HCT116 (cell line): ENCODE data around the gene NANOG. TPM values are rescaled to one million over a fixed set of nuclear protein-coding genes. Genes with fewer than 3 reads are reported as not detected.
"Not testable (repeated sequence)": the region's sequence is repeated elsewhere in the genome, so short reads cannot be mapped to it uniquely, and the experiment has no call there.

Experiments used
- ATAC-seq: fragments of 200-7000 bp; cut with Tn5 transposase; 2 replicates; pipeline ENCODE4 v1.9.1; 2020; ENCODE audit warnings: mild to moderate bottlenecking, moderate library complexity
- BruUV-seq: library from RNA; stranded (reverse); fragments of 400-500 nt; replicated peaks from 2 replicates; lab custom pipeline; 2021; lab: Mats Ljungman, UMichigan
- CTCF ChIA-PET: fragments of 300-600 bp; sonication (Branson Sonifier 250); formaldehyde crosslinking; loops from one replicate; lab custom pipeline; 2021; ENCODE audit warnings: antibody characterized with exemption; lab: Charles Lee
- POLR2A ChIA-PET: fragments of 300-600, 350-600 bp; sonication (Branson Sonifier 250); formaldehyde crosslinking; loops from one replicate; lab custom pipeline; 2021; ENCODE audit warnings: antibody characterized with exemption; lab: Charles Lee
- RAD21 ChIA-PET, 2 experiments: fragments of 300-600 bp; sonication (Branson Sonifier 250); formaldehyde crosslinking; loops; one replicate each; lab custom pipeline; 2023; ENCODE audit warnings: low total read pairs in 2 of 2; ENCODE audit not compliant: uncharacterized antibody in 2 of 2, unreplicated experiment in 2 of 2, low non-redundant PET in 1 of 2; lab: Charles Lee
- DNase-seq: peaks from one replicate; pipeline ENCODE4 v3.0.0-alpha.2; 2010; ENCODE audit warnings: low read depth, low spot score
- H2AFZ ChIP-seq: fragments of 200-600 bp; shearing (Covaris generic), sonication (generic); 2 replicates; pipeline ENCODE4 v1.6.1; 2017; ENCODE audit warnings: low read depth, mixed run types, mixed read lengths, antibody characterized with exemption, low read length; ENCODE audit not compliant: poor library complexity, severe bottlenecking
- H3K27ac ChIP-seq: 2 replicates; pipeline ENCODE4 v1.5.1; 2012; ENCODE audit warnings: low read depth, low read length
- H3K27me3 ChIP-seq: fragments of 200-600 bp; sonication (generic); 2 replicates; pipeline ENCODE4 v1.6.1; 2016; ENCODE audit warnings: mixed run types, low read length, mixed read lengths; ENCODE audit not compliant: insufficient read depth
- H3K36me3 ChIP-seq, 2 experiments: fragments of 200-500 bp in 1 of 2; fragments of 200-600 bp in 1 of 2; sonication (Bioruptor generic) in 1 of 2; sonication (generic) in 1 of 2; 2 replicates each; pipeline versions ENCODE4 v1.5.1 to v1.6.1; 2014 to 2016; ENCODE audit warnings: low read length in 2 of 2, inconsistent platforms in 1 of 2, mixed read lengths in 1 of 2, mixed run types in 1 of 2; ENCODE audit not compliant: insufficient read depth in 2 of 2, control insufficient read depth in 1 of 2
- H3K4me1 ChIP-seq, 2 experiments: fragments of 200-600 bp in 1 of 2; sonication (generic) in 1 of 2; 2 replicates each; pipeline versions ENCODE4 v1.5.1 to v1.6.1; 2012 to 2017; ENCODE audit warnings: low read length in 2 of 2, inconsistent platforms in 1 of 2, mild to moderate bottlenecking in 1 of 2, mixed read lengths in 1 of 2, mixed run types in 1 of 2, moderate library complexity in 1 of 2; ENCODE audit not compliant: insufficient read depth in 2 of 2, control insufficient read depth in 1 of 2
- H3K4me2 ChIP-seq: fragments of 200-600 bp; sonication (generic); 2 replicates; pipeline ENCODE4 v1.6.1; 2017; ENCODE audit warnings: mixed run types, low read length, mixed read lengths
- H3K4me3 ChIP-seq, 2 experiments: fragments of 200-600 bp in 1 of 2; sonication (generic) in 1 of 2; replicated peaks in 1 of 2; 2 replicates each; pipeline ENCODE4 v1.5.1; 2011 to 2016; ENCODE audit warnings: low read length in 2 of 2, control low read depth in 1 of 2, low read depth in 1 of 2, mild to moderate bottlenecking in 1 of 2, mixed read lengths in 1 of 2, mixed run types in 1 of 2
- H3K79me2 ChIP-seq: fragments of 200-600 bp; sonication (generic); 2 replicates; pipeline ENCODE4 v1.6.1; 2017; ENCODE audit warnings: mild to moderate bottlenecking, mixed run types, low read length, moderate library complexity, mixed read lengths; ENCODE audit not compliant: insufficient read depth
- H3K9ac ChIP-seq: fragments of 200-600 bp; sonication (generic); 2 replicates; pipeline ENCODE4 v1.6.1; 2016; ENCODE audit warnings: low read length, mixed read lengths
- H3K9me2 ChIP-seq: fragments of 200-600 bp; sonication (generic), shearing (Covaris generic); 2 replicates; pipeline ENCODE4 v1.6.1; 2017; ENCODE audit warnings: mixed run types, mild to moderate bottlenecking, moderate library complexity; ENCODE audit not compliant: insufficient read depth
- H3K9me3 ChIP-seq, 2 experiments: fragments of 200-500 bp in 1 of 2; fragments of 200-600 bp in 1 of 2; sonication (Bioruptor generic) in 1 of 2; sonication (generic) in 1 of 2; 2 replicates each; pipeline ENCODE4 v1.6.1; 2014 to 2017; ENCODE audit warnings: low read length in 2 of 2, mixed read lengths in 2 of 2, inconsistent platforms in 1 of 2, low read depth in 1 of 2, mild to moderate bottlenecking in 1 of 2, mixed run types in 1 of 2, moderate library complexity in 1 of 2; ENCODE audit not compliant: control insufficient read depth in 1 of 2, insufficient read depth in 1 of 2
- H4K20me1 ChIP-seq: fragments of 200-600 bp; sonication (generic), shearing (Covaris generic); 2 replicates; pipeline ENCODE4 v1.6.1; 2017; ENCODE audit warnings: mixed run types, mild to moderate bottlenecking, moderate library complexity; ENCODE audit not compliant: insufficient read depth
- CBX3 ChIP-seq: IDR thresholded peaks from 2 replicates; pipeline ENCODE4 v1.6.1; 2012; ENCODE audit warnings: low read depth
- CEBPB ChIP-seq: IDR thresholded peaks from 2 replicates; pipeline ENCODE4 v1.6.1; 2012; ENCODE audit warnings: low read depth
- EGR1 ChIP-seq: IDR thresholded peaks from 2 replicates; pipeline ENCODE4 v1.6.1; 2012; ENCODE audit warnings: low read depth
- ELF1 ChIP-seq: IDR thresholded peaks from 2 replicates; pipeline ENCODE4 v1.6.1; 2012; ENCODE audit warnings: low read depth, borderline replicate concordance
- JUND ChIP-seq: IDR thresholded peaks from 2 replicates; pipeline ENCODE4 v1.6.1; 2012
- POLR2A ChIP-seq: IDR thresholded peaks from 2 replicates; pipeline ENCODE4 v1.7.0; 2011; ENCODE audit warnings: borderline replicate concordance; ENCODE audit not compliant: insufficient read depth, insufficient read length; ENCODE audit errors: extremely low read depth
- SIN3A ChIP-seq: IDR thresholded peaks from 2 replicates; pipeline ENCODE4 v1.6.1; 2012; ENCODE audit warnings: low read depth
- SRF ChIP-seq: IDR thresholded peaks from 2 replicates; pipeline ENCODE4 v1.6.1; 2012; ENCODE audit warnings: low read depth
- TCF7L2 ChIP-seq: IDR thresholded peaks from 2 replicates; pipeline ENCODE4 v1.7.0; 2011; ENCODE audit warnings: borderline replicate concordance, inconsistent platforms; ENCODE audit not compliant: insufficient read depth, insufficient read length; ENCODE audit errors: extremely low read depth
- YY1 ChIP-seq: IDR thresholded peaks from 2 replicates; pipeline ENCODE4 v1.6.1; 2011; ENCODE audit warnings: low read length, low read depth, moderate library complexity, mild to moderate bottlenecking; ENCODE audit not compliant: insufficient replicate concordance; ENCODE audit errors: extremely low read depth
- ZFX ChIP-seq: fragments of 450-650 bp; IDR thresholded peaks from 2 replicates; pipeline ENCODE4 v1.6.1; 2017
- intact Hi-C: fragments of 100-400 bp; cut with micrococcal nuclease; formaldehyde crosslinking; loops from 2 replicates; pipeline ENCODE4 v1.10.0; 2022
- total RNA-seq: library from RNA; stranded (reverse); gene quantifications from one replicate; pipeline ENCODE4 v1.2.1, GENCODE V29; 2021; ENCODE audit not compliant: unreplicated experiment
- TF ChIP-seq, protein P1 (sequence below), 3 experiments: fragments of 200-600 bp in 1 of 3; sonication (generic) in 1 of 3; IDR thresholded peaks in 2 of 3; conservative IDR thresholded peaks in 1 of 3; 2 replicates each; pipeline ENCODE4 v1.5.1; 2012 to 2017; ENCODE audit warnings: low read depth in 2 of 3, low read length in 2 of 3, antibody characterized with exemption in 1 of 3, borderline replicate concordance in 1 of 3, control low read depth in 1 of 3, mild to moderate bottlenecking in 1 of 3, mixed read lengths in 1 of 3, mixed run types in 1 of 3, moderate library complexity in 1 of 3; ENCODE audit not compliant: insufficient read depth in 1 of 3
- TF ChIP-seq, protein P2 (sequence below): IDR thresholded peaks from 2 replicates; pipeline ENCODE4 v1.6.1; 2011; ENCODE audit warnings: mild to moderate bottlenecking, low read length, moderate library complexity; ENCODE audit not compliant: insufficient replicate concordance; ENCODE audit errors: extremely low read depth

NANOG gene
- total RNA-seq, 1 experiment from 2014 or later, result 0.22 TPM

DNA sequence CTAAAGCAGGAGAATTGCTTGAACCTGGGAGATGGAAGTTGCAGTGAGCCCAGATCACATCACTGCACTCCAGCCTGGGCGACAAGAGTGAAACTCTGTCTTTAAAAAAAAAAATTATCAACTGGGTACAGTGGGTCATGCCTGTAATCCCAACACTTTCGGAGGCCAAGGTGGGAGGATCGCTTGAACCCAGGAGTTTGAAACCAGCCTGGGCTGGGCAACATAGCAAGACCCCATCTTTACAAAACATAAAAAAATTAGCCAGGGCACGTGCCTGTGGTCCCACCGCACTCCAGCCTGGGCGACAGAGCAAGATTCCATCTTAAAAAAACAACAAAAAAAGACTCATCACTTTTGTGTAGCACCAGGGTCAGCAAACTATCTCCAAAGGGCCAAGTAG, 7.1 kb upstream of the NANOG start:
- intact Hi-C loops, result no loop called here
- Histone ChIP-seq H3K27me3 (no peaks in the 10 kb centered on the region), H3K9me2 (no peaks in the 10 kb centered on the region), H3K9me3 (no peaks in the 10 kb centered on the region), H3K4me3 (no peak overlapping the region), H3K9ac (no peak overlapping the region), H3K27ac (no peak overlapping the region), H3K4me1 (no peaks in the 10 kb centered on the region), H3K36me3 (no peaks in the 10 kb centered on the region), H4K20me1 (no peaks in the 10 kb centered on the region), H2AFZ (no peak overlapping the region), H3K79me2 (no peaks in the 10 kb centered on the region), H3K4me2 (no peak overlapping the region)
- no peak for DNase-seq
- TF ChIP-seq, protein P1, sequence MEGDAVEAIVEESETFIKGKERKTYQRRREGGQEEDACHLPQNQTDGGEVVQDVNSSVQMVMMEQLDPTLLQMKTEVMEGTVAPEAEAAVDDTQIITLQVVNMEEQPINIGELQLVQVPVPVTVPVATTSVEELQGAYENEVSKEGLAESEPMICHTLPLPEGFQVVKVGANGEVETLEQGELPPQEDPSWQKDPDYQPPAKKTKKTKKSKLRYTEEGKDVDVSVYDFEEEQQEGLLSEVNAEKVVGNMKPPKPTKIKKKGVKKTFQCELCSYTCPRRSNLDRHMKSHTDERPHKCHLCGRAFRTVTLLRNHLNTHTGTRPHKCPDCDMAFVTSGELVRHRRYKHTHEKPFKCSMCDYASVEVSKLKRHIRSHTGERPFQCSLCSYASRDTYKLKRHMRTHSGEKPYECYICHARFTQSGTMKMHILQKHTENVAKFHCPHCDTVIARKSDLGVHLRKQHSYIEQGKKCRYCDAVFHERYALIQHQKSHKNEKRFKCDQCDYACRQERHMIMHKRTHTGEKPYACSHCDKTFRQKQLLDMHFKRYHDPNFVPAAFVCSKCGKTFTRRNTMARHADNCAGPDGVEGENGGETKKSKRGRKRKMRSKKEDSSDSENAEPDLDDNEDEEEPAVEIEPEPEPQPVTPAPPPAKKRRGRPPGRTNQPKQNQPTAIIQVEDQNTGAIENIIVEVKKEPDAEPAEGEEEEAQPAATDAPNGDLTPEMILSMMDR (IDR thresholded peaks at IDR 0.05 in 2 of 3, conservative IDR thresholded peaks at IDR 0.05 in 1 of 3; ENCODE audit: borderline replicate concordance in 1 of 3, insufficient read depth in 1 of 3, low read depth in 2 of 3, low read length in 2 of 3), result no peak
- TF ChIP-seq EGR1 (no peak), JUND (no peak), YY1 (no peak), TCF7L2 (no peak), CEBPB (no peak), SIN3A (no peak), SRF (no peak), ELF1 (no peak), CBX3 (no peak), POLR2A (no peak), ZFX (no peak)
- TF ChIP-seq, protein P2, sequence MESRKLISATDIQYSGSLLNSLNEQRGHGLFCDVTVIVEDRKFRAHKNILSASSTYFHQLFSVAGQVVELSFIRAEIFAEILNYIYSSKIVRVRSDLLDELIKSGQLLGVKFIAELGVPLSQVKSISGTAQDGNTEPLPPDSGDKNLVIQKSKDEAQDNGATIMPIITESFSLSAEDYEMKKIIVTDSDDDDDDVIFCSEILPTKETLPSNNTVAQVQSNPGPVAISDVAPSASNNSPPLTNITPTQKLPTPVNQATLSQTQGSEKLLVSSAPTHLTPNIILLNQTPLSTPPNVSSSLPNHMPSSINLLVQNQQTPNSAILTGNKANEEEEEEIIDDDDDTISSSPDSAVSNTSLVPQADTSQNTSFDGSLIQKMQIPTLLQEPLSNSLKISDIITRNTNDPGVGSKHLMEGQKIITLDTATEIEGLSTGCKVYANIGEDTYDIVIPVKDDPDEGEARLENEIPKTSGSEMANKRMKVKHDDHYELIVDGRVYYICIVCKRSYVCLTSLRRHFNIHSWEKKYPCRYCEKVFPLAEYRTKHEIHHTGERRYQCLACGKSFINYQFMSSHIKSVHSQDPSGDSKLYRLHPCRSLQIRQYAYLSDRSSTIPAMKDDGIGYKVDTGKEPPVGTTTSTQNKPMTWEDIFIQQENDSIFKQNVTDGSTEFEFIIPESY, result no peak
- CTCF ChIA-PET, result no interaction called here
- no peak for ATAC-seq
- RAD21 ChIA-PET, result no interaction called here
- BruUV-seq, result no TSS peak
- POLR2A ChIA-PET, result no interaction called here

DNA sequence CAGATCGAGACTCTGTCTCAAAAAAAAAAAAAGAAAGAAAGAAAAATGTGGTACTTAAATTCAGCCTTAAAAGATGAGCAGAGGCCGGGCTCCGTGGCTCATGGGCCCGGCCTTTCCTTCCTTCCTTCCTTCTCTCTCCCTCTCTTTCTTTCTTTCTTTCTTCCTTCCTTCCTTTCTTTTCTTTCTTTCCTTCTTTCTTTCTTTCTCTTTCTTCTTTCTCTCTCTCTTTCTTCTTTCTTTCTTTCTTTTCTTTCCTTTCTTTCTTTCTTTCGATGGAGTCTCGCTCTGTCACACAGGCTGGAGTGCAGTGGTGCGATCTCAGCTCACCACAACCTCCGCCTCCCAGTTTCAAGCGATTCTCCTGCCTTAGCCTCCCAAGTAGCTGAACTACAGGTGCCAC, 5.8 kb upstream of the NANOG start:
- H3K4me1 ChIP-seq, H3K27ac ChIP-seq, DNase-seq, H3K27me3 ChIP-seq, H3K79me2 ChIP-seq, intact Hi-C loops, BruUV-seq, H2AFZ ChIP-seq, RAD21 ChIA-PET, H3K36me3 ChIP-seq, H3K9me3 ChIP-seq, H3K4me2 ChIP-seq, H3K4me3 ChIP-seq, ATAC-seq, POLR2A ChIA-PET, H4K20me1 ChIP-seq, CTCF ChIA-PET, H3K9me2 ChIP-seq, H3K9ac ChIP-seq: not testable (repeated sequence)
